Colonic mucosa (tissue), 4 donors: ENCODE results near the gene PANK1. TPM values are rescaled to one million over a fixed set of nuclear protein-coding genes. Genes with fewer than 3 reads are reported as not detected.

Experiments
- DNase-seq: peaks from one replicate; pipeline ENCODE4 v3.0.0-alpha.2; 2020
- H3K27ac ChIP-seq: fragments of 200-600 bp; one replicate; pipeline ENCODE4 v1.8.0; 2021
- H3K27me3 ChIP-seq: fragments of 200-600 bp; one replicate; pipeline ENCODE4 v1.8.0; 2021
- H3K36me3 ChIP-seq: fragments of 200-600 bp; one replicate; pipeline ENCODE4 v1.8.0; 2021
- H3K4me1 ChIP-seq: fragments of 200-600 bp; one replicate; pipeline ENCODE4 v1.8.0; 2021; ENCODE audit warnings: mild to moderate bottlenecking
- H3K4me3 ChIP-seq: fragments of 200-600 bp; one replicate; pipeline ENCODE4 v1.8.0; 2021
- H3K9ac ChIP-seq, 2 donors: one replicate each; pipeline ENCODE4 v1.7.0; 2013; ENCODE audit warnings: control low read depth in 2 of 2, low read depth in 2 of 2, low read length in 2 of 2
- H3K9me3 ChIP-seq: fragments of 200-600 bp; one replicate; pipeline ENCODE4 v1.8.0; 2021
- intact Hi-C: fragments of 100-400 bp; cut with DNase I; formaldehyde crosslinking; loops from one replicate; pipeline ENCODE4 v1.14.1; 2022
- total RNA-seq, 2 donors: library from RNA; stranded (reverse); fragmentation: NEBNext Ultra II Directional in 1 of 2; extraction: Animal tissue kit (Norgen Biotek cat#: 25700) in 1 of 2; gene quantifications; one replicate each; pipeline ENCODE4 v1.2.1, GENCODE V29; 2021
- TF ChIP-seq, protein P1 (sequence below): fragments of 200-600 bp; IDR thresholded peaks from one replicate; pipeline ENCODE4 v1.8.0; 2022; ENCODE audit warnings: antibody characterized with exemption, mild to moderate bottlenecking
- donor health status: healthy.
- donor health status: DM: no; HTN: no; CAD: no.
- donor health status: DM: no; HTN: no; CAD: no.

The PANK1 gene
- total RNA-seq, 2 donors from 2014 or later, result 22.8 to 55.4 TPM

DNA sequence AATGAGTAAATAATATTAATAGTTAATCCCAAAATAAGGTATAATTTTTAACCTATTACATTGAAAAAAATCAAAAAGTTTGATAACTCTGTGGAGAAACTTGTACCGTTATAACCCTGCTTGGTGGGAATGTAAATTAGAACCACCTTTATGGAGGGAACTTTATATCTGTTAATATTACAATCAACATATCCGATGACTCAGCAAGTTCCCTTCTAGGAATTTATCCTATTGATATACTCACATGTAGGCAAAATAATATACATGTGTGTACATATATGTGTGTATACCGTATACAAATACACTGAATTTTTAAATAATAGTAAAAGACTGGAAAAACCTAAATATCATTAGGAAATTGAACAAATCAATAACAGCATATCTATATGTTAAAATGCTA is 54.7 kb downstream of the PANK1 start:
- no peak for DNase-seq
- Histone ChIP-seq H3K4me1 (no peaks in the 10 kb centered on the region), H3K27ac (no peak overlapping the region), H3K27me3 (no peaks in the 10 kb centered on the region), H3K9me3 (no peaks in the 10 kb centered on the region), H3K9ac (no peak overlapping the region), H3K36me3 (no peaks in the 10 kb centered on the region), H3K4me3 (no peak overlapping the region)
- TF ChIP-seq, protein P1, sequence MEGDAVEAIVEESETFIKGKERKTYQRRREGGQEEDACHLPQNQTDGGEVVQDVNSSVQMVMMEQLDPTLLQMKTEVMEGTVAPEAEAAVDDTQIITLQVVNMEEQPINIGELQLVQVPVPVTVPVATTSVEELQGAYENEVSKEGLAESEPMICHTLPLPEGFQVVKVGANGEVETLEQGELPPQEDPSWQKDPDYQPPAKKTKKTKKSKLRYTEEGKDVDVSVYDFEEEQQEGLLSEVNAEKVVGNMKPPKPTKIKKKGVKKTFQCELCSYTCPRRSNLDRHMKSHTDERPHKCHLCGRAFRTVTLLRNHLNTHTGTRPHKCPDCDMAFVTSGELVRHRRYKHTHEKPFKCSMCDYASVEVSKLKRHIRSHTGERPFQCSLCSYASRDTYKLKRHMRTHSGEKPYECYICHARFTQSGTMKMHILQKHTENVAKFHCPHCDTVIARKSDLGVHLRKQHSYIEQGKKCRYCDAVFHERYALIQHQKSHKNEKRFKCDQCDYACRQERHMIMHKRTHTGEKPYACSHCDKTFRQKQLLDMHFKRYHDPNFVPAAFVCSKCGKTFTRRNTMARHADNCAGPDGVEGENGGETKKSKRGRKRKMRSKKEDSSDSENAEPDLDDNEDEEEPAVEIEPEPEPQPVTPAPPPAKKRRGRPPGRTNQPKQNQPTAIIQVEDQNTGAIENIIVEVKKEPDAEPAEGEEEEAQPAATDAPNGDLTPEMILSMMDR, result no peak
- intact Hi-C loops, result no loop called here

GRCh38 chr10:89589101-89589720 is 55.8 kb downstream of the PANK1 start:
- no peak overlapping the region for H3K9ac ChIP-seq
- TF ChIP-seq, protein P1, result no peak
- H3K4me1 ChIP-seq, result no peaks in the 10 kb centered on the region
- H3K27me3 ChIP-seq, result no peaks in the 10 kb centered on the region
- no peaks in the 10 kb centered on the region for H3K36me3 ChIP-seq
- intact Hi-C loops, result no loop called here
- H3K9me3 ChIP-seq, result no peaks in the 10 kb centered on the region
- H3K27ac ChIP-seq, result no peak overlapping the region
- no peak for DNase-seq
- H3K4me3 ChIP-seq, result no peak overlapping the region

DNA sequence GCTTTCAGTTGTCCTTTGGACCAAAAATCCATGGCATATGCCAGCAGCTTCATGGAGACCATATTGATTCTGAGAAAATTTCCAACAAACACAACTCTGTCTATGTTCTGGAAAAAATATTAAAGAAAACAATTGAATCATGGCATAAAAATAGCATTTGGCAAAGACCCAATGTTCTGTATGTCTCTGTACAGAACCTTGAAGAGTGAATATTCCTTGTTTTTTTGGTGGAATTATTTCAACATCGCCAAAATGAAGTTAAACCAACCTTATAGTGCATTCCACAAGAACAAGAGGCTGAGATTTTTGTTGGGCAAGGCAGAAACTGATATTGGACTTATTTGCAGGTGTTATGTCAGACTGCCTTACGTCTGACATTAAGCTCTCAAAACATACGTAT is 56.4 kb downstream of the PANK1 start:
- TF ChIP-seq, protein P1, result no peak
- no peak overlapping the region for H3K4me3 ChIP-seq
- H3K36me3 ChIP-seq, result no peaks in the 10 kb centered on the region
- H3K9me3 ChIP-seq, result no peaks in the 10 kb centered on the region
- intact Hi-C loops, result no loop called here
- no peaks in the 10 kb centered on the region for H3K27me3 ChIP-seq
- no peak overlapping the region for H3K27ac ChIP-seq
- no peak for DNase-seq
- no peaks in the 10 kb centered on the region for H3K4me1 ChIP-seq
- no peak overlapping the region for H3K9ac ChIP-seq

GRCh38 chr10:89582022-89582421 is 63.0 kb downstream of the PANK1 start:
- Histone ChIP-seq H3K27ac (no peak overlapping the region), H3K36me3 (no peaks in the 10 kb centered on the region), H3K4me1 (no peaks in the 10 kb centered on the region), H3K27me3 (no peaks in the 10 kb centered on the region), H3K9me3 (no peaks in the 10 kb centered on the region), H3K9ac (no peak overlapping the region), H3K4me3 (no peak overlapping the region)
- TF ChIP-seq, protein P1, result no peak
- DNase-seq, result no peak
- intact Hi-C loops, result no loop called here

DNA sequence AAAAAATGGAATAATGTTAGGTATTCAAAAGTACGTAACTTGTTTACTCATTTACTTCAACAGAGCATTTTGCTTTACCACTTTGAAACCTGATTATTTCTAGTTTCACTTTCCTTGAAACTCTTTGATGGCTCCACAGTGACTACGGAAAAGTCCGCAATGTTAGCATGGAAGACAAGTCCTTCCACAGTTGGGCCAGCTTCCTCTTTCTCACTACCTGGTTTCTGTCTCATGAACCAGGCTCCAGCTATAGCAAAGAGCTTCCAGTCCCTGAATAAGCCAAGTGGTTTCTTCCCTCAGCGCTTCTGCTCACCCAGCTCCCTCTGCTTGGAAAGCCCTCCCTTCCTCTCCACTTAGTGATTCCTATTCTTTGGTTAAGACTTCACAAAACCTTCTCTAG is 64.8 kb downstream of the PANK1 start:
- Histone ChIP-seq H3K27me3 (no peaks in the 10 kb centered on the region), H3K9ac (no peak overlapping the region), H3K9me3 (no peaks in the 10 kb centered on the region), H3K36me3 (no peaks in the 10 kb centered on the region), H3K4me1 (no peaks in the 10 kb centered on the region), H3K27ac (no peak overlapping the region), H3K4me3 (no peak overlapping the region)
- intact Hi-C loops, result no loop called here
- no peak for DNase-seq
- TF ChIP-seq, protein P1, result no peak
